ENCODE data around the gene JAKMIP3.

The JAKMIP3 gene

DNA sequence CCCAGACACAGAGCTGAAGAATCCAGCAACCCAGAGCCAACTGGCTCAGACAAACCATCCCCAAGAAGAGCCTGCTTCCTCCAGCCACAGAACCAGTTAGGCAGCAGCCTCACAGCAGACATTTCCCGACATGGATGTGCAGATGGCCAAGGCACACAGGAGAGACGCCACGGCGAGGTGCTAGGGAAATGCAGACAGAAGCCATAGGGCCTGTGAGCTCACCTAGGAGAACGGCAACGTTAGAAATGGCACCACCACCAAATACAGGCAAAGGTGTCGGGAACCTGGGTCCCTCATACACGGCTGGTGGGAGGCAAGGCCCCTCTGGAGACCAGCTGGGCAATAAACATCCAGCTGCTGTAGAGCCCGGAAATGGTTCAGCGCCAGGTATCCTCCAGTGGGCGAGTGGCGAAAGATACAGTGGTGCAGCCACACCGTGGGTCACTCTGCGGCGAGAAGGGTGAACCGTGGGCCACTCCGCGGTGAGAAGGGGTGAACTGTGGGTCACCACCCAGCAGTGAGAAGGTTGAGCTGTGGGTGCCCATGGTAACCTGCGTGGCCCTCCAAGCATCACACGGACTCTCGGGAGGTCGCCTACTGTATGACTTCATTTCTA lies 31.2 kb downstream of the JAKMIP3 start:
- Histone ChIP-seq H4K20me1 (ENCODE audit: control insufficient read depth, insufficient read depth, low read depth, low read length) (no peaks in the 10 kb centered on the region), H3K4me3 (ENCODE audit: low read length) (no peak overlapping the region)
- TF ChIP-seq, protein P1, sequence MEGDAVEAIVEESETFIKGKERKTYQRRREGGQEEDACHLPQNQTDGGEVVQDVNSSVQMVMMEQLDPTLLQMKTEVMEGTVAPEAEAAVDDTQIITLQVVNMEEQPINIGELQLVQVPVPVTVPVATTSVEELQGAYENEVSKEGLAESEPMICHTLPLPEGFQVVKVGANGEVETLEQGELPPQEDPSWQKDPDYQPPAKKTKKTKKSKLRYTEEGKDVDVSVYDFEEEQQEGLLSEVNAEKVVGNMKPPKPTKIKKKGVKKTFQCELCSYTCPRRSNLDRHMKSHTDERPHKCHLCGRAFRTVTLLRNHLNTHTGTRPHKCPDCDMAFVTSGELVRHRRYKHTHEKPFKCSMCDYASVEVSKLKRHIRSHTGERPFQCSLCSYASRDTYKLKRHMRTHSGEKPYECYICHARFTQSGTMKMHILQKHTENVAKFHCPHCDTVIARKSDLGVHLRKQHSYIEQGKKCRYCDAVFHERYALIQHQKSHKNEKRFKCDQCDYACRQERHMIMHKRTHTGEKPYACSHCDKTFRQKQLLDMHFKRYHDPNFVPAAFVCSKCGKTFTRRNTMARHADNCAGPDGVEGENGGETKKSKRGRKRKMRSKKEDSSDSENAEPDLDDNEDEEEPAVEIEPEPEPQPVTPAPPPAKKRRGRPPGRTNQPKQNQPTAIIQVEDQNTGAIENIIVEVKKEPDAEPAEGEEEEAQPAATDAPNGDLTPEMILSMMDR (IDR thresholded peaks at IDR 0.05; ENCODE audit: low read depth, low read length, poor library complexity, severe bottlenecking): no peak
- TF ChIP-seq EZH2phosphoT487 (IDR thresholded peaks at IDR 0.05; ENCODE audit: borderline replicate concordance, low read length): no peak

DNA sequence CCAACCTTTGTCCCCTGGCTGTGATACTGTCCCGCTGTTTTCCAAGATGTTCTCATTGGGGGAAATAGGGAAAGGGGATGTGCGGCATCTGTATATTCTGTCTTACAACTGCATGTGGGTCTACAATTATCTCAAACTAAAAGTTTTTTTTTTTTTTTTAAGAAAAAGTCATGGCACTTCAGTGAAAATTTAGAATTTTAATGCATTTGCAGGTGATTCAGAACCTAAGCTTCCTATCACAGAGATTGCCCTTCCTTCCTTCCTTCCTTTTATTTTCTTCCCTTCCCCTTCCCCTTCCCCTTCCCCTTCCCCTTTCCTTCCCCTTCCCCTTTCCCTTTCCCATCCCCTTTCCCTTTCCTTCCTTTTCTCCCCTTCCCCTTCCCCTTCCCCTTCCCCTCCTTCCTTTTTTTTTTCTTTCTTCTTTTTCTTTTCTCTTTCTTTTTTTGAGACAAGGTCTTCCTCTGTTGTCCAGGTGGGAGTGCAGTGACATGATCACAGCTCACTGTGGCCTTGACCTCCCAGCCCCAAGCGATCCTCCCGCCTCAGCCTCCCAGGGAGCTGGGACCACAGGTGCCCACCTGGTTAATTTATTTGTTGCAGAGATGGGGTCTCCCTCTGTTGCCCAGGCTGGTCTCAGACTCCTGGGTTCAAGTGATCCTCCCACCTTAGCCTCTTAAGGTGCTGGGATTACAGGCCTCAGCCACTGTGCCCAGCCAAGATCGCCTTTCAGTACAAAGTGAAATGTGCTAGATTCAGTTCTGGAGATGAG lies 32.0 kb downstream of the JAKMIP3 start:
- H3K4me2 ChIP-seq (ENCODE audit: low read length): no peak overlapping the region
- no peaks in the 10 kb centered on the region for H4K20me1 ChIP-seq (ENCODE audit: control insufficient read depth, insufficient read depth, low read depth, low read length)
- no peak for TF ChIP-seq EZH2phosphoT487 (IDR thresholded peaks at IDR 0.05; ENCODE audit: borderline replicate concordance, low read length)
- TF ChIP-seq, protein P1 (IDR thresholded peaks at IDR 0.05; ENCODE audit: low read depth, low read length, poor library complexity, severe bottlenecking): no peak
- no peaks in the 10 kb centered on the region for H3K27me3 ChIP-seq (ENCODE audit: control insufficient read depth, low read length)
- H3K9me3 ChIP-seq (ENCODE audit: control insufficient read depth, insufficient read depth, low read length): peaks cover 10% of the 10 kb centered on the region; the same call in 1 of the 2 replicates
- no peaks in the 10 kb centered on the region for H3K36me3 ChIP-seq (ENCODE audit: control insufficient read depth, low read length)
- no peaks in the 10 kb centered on the region for H3K9me2 ChIP-seq (replicated peaks; ENCODE audit: control insufficient read depth, low read length)
- H3K4me3 ChIP-seq (ENCODE audit: low read length): no peak overlapping the region
- no peaks in the 10 kb centered on the region for H3K79me2 ChIP-seq (ENCODE audit: control insufficient read depth, low read length)
- H3K27ac ChIP-seq (ENCODE audit: low read depth, low read length): no peak overlapping the region
- H3F3A ChIP-seq (ENCODE audit: control insufficient read depth, insufficient read depth): no peaks in the 10 kb centered on the region
- H3K4me1 ChIP-seq (ENCODE audit: control insufficient read depth, low read length): no peaks in the 10 kb centered on the region

More for the DNA sequence above, 31.2 kb downstream of the JAKMIP3 start:
- H3K27me3 ChIP-seq (ENCODE audit: control insufficient read depth, low read length): no peaks in the 10 kb centered on the region
- peaks cover 10% of the 10 kb centered on the region; the same call in 1 of the 2 replicates for H3K9me3 ChIP-seq (ENCODE audit: control insufficient read depth, insufficient read depth, low read length)
- H3K79me2 ChIP-seq (ENCODE audit: control insufficient read depth, low read length): no peaks in the 10 kb centered on the region
- H3K4me1 ChIP-seq (ENCODE audit: control insufficient read depth, low read length): no peaks in the 10 kb centered on the region
- no peaks in the 10 kb centered on the region for H3K36me3 ChIP-seq (ENCODE audit: control insufficient read depth, low read length)
- H3K9me2 ChIP-seq (replicated peaks; ENCODE audit: control insufficient read depth, low read length): no peaks in the 10 kb centered on the region
- H3F3A ChIP-seq (ENCODE audit: control insufficient read depth, insufficient read depth): no peaks in the 10 kb centered on the region
- no peak overlapping the region for H3K27ac ChIP-seq (ENCODE audit: low read depth, low read length)
- no peak overlapping the region for H3K4me2 ChIP-seq (ENCODE audit: low read length)

DNA sequence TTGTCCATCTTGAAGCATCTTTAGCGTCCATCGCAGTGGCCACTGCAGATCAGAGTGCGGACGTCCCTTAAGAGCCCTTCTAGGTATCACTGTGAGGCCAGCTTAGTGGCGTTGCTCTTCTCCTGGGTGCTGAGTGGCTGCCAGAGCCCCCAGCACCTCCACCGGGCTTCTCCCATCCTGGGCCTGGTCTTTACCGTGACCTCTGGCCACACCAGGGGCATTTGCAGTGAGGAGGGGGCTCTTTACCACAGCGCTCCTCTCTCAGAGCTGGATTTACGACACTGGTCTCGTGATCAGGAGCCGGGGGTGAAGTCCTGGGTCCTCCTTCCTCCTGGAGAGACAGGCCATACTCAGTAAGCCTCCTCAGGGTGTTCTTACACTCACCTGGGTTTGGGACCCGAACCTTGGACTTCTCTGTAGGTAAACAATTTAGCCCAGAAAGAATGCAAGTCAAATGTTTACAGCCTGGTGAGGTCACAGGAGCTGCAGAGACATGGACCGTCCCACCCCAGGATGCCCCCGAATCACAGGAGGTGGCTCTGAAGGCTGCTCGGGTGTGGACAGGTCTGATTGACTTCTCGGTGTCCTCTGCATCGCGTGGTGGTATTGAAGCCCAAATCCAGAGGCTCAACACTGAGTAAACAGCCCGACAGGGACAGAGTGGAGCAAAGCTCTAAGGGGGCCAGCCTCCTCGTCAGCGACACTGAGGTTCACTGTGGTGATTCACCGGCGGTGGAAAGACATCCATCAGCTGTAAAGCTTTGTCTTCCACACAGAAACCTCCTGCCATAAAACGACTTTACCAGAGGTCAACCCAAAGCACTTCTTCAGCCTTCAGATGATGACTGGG lies 33.0 kb downstream of the JAKMIP3 start:
- Histone ChIP-seq H3K4me1 (ENCODE audit: control insufficient read depth, low read length) (no peaks in the 10 kb centered on the region), H3F3A (ENCODE audit: control insufficient read depth, insufficient read depth) (no peaks in the 10 kb centered on the region), H3K9me2 (replicated peaks; ENCODE audit: control insufficient read depth, low read length) (no peaks in the 10 kb centered on the region), H3K79me2 (ENCODE audit: control insufficient read depth, low read length) (no peaks in the 10 kb centered on the region), H3K36me3 (ENCODE audit: control insufficient read depth, low read length) (no peaks in the 10 kb centered on the region), H4K20me1 (ENCODE audit: control insufficient read depth, insufficient read depth, low read depth, low read length) (no peaks in the 10 kb centered on the region), H3K4me3 (ENCODE audit: low read length) (no peak overlapping the region), H3K27me3 (ENCODE audit: control insufficient read depth, low read length) (no peaks in the 10 kb centered on the region), H3K9me3 (ENCODE audit: control insufficient read depth, insufficient read depth, low read length) (peaks cover 10% of the 10 kb centered on the region; the same call in 1 of the 2 replicates), H3K4me2 (ENCODE audit: low read length) (no peak overlapping the region), H3K27ac (ENCODE audit: low read depth, low read length) (no peak overlapping the region)
- TF ChIP-seq, protein P1 (IDR thresholded peaks at IDR 0.05; ENCODE audit: low read depth, low read length, poor library complexity, severe bottlenecking): no peak
- no peak for TF ChIP-seq EZH2phosphoT487 (IDR thresholded peaks at IDR 0.05; ENCODE audit: borderline replicate concordance, low read length)

All from DOHH2 (cell line).